Lower lobe of right lung (tissue), 2 donors: ENCODE measurements around the gene CTSH. TPM values are rescaled to one million over a fixed set of nuclear protein-coding genes. Genes with fewer than 3 reads are reported as not detected.

Experiments used
- ATAC-seq, 2 donors: fragments of 200-7000 bp; cut with Tn5 transposase; one replicate each; pipeline ENCODE4 v1.9.1; 2020 to 2022; ENCODE audit warnings: mild to moderate bottlenecking in 2 of 2, moderate library complexity in 2 of 2
- DNase-seq: peaks from one replicate; pipeline ENCODE4 v3.0.0-alpha.2; 2020
- H3K27ac ChIP-seq: fragments of 200-600 bp; one replicate; pipeline ENCODE4 v1.8.0; 2022
- H3K27me3 ChIP-seq: fragments of 200-600 bp; one replicate; pipeline ENCODE4 v1.8.0; 2022; ENCODE audit warnings: low read depth
- H3K36me3 ChIP-seq: fragments of 200-600 bp; one replicate; pipeline ENCODE4 v1.8.0; 2022; ENCODE audit warnings: mild to moderate bottlenecking
- H3K4me1 ChIP-seq: fragments of 200-600 bp; one replicate; pipeline ENCODE4 v1.8.0; 2022
- H3K4me3 ChIP-seq: fragments of 200-600 bp; one replicate; pipeline ENCODE4 v1.8.0; 2022; ENCODE audit warnings: mild to moderate bottlenecking
- H3K9me3 ChIP-seq: fragments of 200-600 bp; one replicate; pipeline ENCODE4 v1.8.0; 2022
- CTCF ChIP-seq: fragments of 200-600 bp; IDR thresholded peaks from one replicate; pipeline ENCODE4 v1.8.0; 2022; ENCODE audit warnings: antibody characterized with exemption, mild to moderate bottlenecking
- intact Hi-C: fragments of 100-400 bp; cut with DNase I; formaldehyde crosslinking; loops from one replicate; pipeline ENCODE4 v1.11.0; 2022
- total RNA-seq: library from RNA; stranded (reverse); fragmentation: NEBNext Ultra II Directional; extraction: Animal tissue kit (Norgen Biotek cat#: 25700); gene quantifications from one replicate; pipeline ENCODE4 v1.2.1, GENCODE V29; 2021
- donor health status: DM: no; HTN: yes; CAD: no; lungs with severe emphysema.

Gene CTSH
- total RNA-seq, 1 donor from 2014 or later, result 724 TPM

DNA sequence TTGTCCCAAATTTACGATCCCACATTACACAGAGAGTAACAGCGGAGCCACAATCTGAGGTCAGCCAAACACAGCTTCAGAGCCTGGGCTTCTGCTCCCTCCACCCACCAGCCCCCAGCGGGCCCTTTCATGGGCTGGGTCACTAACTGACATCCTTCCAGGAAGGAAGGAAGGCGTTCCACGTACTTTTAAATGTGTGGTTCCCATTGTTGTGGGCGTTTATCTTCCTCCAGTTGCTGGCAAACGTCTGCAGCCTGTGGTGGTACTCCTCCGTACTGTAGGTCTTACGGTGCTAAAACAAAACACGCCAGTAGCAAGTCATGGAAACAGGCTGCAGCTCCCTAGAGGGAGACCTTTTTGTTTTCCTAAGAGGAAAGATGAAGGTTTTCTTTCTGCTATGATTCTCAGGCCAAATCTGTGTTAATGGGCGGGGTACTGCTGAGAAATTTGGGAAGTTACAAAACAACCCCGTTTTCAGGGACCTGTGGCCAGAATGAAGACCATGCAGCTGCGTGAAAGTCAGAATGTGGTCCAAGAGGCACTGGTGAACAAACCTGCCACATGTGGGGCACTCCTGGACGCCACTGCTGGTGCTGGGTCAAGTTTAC is 7.6 kb downstream of the CTSH start:
- intact Hi-C loops, result no loop called here
- Histone ChIP-seq H3K4me1 (peaks cover 69% of the 10 kb centered on the region), H3K4me3 (peak overlapping the region; percentile 19), H3K27me3 (no peaks in the 10 kb centered on the region), H3K9me3 (no peaks in the 10 kb centered on the region), H3K36me3 (peaks cover 63% of the 10 kb centered on the region), H3K27ac (peak overlapping the region; percentile 76)
- ATAC-seq (peak; percentile 56 to 60), DNase-seq (peak; percentile 64)
- TF ChIP-seq CTCF, result no peak

DNA sequence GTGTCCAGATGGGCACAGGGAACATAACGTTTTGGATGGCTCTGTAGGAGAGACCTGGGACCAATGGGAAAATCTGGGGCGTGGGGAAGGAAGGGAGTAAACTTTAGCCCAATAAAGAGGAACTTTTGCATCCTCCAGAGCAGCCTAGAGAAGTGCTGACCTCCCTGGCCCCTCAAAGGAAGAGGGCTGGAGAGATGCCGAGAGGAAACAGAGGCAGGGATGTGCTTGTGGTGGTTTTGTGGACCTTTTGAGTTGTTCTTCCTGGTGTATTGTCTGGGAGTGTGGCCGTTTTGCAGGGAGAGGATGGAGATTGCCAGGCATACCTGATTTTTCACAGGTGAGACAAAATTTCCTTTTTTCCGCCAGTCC is 10.2 kb downstream of the CTSH start:
- DNase-seq, result no peak
- no peak for TF ChIP-seq CTCF
- ATAC-seq, result no peak
- Histone ChIP-seq H3K9me3 (no peaks in the 10 kb centered on the region), H3K27ac (no peak overlapping the region), H3K4me3 (no peak overlapping the region), H3K36me3 (peaks cover 86% of the 10 kb centered on the region), H3K4me1 (peaks cover 57% of the 10 kb centered on the region), H3K27me3 (no peaks in the 10 kb centered on the region)
- intact Hi-C loops, result no loop called here

DNA sequence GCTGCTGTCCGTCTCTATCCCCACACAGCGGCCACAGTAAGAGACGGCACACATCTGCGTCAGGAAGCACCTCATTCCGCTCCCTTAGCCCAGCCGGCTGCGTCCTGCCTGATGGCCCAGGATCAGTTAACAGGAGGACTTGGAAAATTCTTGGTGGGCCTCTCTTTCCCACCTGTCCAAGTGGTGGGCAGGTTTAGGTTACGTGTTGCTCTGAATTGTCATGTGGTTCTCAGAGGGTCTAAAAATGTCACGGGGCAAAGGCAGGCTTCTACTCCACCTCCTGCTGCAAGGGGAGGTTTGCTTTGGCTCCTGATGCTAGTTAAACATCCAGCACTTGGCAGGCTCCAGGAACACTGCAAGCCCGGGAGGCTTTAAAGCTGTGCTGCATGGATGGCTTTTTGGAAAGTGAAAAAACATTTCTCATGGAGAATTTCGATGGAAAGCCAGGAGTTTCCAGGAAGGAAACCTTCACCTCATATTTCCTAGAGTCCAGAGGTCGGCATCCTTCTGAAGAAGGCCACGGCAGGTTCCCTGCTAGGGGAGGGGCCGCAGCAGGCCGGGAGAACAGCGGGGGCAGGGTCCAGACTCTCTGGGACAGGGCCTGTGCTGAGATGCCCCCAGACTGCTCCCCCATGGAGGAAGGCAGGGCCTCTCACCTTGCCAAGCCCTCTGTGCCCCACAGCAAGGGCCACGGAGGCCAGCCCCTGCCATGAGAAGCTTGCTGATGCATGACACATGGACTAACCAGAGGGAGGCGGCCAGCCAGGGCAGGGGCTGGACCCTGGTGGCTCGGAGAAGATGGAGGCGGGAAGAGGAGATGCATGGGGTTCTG is 10.8 kb downstream of the CTSH start:
- ATAC-seq (no peak), DNase-seq (no peak)
- Histone ChIP-seq H3K4me1 (peaks cover 53% of the 10 kb centered on the region), H3K4me3 (no peak overlapping the region), H3K27me3 (no peaks in the 10 kb centered on the region), H3K27ac (no peak overlapping the region), H3K9me3 (no peaks in the 10 kb centered on the region), H3K36me3 (peaks cover 90% of the 10 kb centered on the region)
- no peak for TF ChIP-seq CTCF
- intact Hi-C loops, result no loop called here

DNA sequence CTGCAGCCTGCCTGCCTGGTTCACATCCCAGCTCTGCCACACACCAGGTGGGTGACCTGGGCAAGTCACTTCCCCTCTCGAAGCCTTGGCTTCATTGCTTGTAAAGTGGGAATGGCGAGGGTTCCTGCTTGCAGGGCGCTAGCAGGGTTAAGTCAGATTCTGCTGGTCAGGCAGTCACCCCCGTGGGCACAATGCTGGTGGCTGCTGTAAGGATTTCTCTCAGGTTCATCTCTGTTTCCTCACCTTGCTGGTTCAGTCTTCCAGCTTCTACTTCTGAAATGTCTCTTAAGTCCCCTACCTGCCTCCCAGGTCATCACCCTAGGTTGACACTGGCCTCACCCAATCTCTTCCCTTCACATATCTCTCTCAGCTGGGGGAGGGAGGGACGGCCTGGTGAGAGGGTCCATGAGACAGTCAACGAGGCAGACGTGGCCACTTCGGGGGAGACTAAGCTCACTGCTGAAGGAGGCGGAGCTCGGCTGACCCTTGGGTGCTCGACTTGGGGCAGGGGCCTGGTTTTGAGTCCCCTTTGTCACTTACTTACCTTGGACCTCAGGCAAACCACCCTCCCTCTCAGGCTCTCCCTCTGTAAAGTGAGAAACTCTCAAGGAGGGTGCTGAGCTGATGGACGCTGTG is 11.5 kb downstream of the CTSH start:
- DNase-seq (no peak), ATAC-seq (no peak)
- Histone ChIP-seq H3K27me3 (no peaks in the 10 kb centered on the region), H3K36me3 (peaks cover 92% of the 10 kb centered on the region), H3K27ac (no peak overlapping the region), H3K4me1 (peaks cover 46% of the 10 kb centered on the region), H3K4me3 (no peak overlapping the region), H3K9me3 (no peaks in the 10 kb centered on the region)
- TF ChIP-seq CTCF, result no peak
- intact Hi-C loops, result no loop called here

DNA sequence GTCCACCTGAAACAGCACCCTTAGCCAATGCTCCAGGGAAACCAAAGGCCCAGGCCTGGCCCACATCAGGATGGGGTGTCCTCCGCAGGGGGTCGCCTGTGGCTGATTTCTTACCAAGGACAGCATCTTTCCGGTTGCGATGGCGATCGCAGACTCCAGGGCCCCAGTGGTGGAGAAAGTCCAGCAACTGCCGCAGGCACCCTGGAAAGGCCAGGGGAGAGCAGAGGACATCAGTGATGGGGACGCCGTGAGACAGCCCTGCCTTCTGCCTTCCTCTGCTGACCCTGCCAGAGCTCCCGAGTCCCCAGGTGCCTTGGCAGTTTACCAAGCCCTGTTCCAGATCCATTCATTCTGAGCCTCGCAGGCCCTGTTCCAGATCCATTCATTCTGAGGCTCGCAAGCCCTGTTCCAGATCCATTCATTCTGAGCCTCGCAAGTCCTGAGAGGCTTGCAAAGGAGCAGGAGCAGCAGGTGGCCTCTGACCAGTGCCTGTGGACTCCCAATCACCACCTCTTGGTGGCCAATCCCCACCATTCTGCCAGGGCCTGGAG is 12.5 kb downstream of the CTSH start:
- no peak for TF ChIP-seq CTCF
- Histone ChIP-seq H3K27ac (no peak overlapping the region), H3K27me3 (no peaks in the 10 kb centered on the region), H3K9me3 (no peaks in the 10 kb centered on the region), H3K4me3 (no peak overlapping the region), H3K4me1 (peaks cover 37% of the 10 kb centered on the region), H3K36me3 (peaks cover 96% of the 10 kb centered on the region)
- intact Hi-C loops, result no loop called here
- no peak for ATAC-seq
- DNase-seq, result no peak
